HCT116 (cell line): ENCODE measurements around the gene ITFG1. TPM values are rescaled to one million over a fixed set of nuclear protein-coding genes. Genes with fewer than 3 reads are reported as not detected.

Experiments
- ATAC-seq: fragments of 200-7000 bp; cut with Tn5 transposase; 2 replicates; pipeline ENCODE4 v1.9.1; 2020; ENCODE audit warnings: mild to moderate bottlenecking, moderate library complexity
- BruUV-seq: library from RNA; stranded (reverse); fragments of 400-500 nt; replicated peaks from 2 replicates; lab custom pipeline; 2021; lab: Mats Ljungman, UMichigan
- CTCF ChIA-PET: fragments of 300-600 bp; sonication (Branson Sonifier 250); formaldehyde crosslinking; loops from one replicate; lab custom pipeline; 2021; ENCODE audit warnings: antibody characterized with exemption; lab: Charles Lee
- POLR2A ChIA-PET: fragments of 300-600, 350-600 bp; sonication (Branson Sonifier 250); formaldehyde crosslinking; loops from one replicate; lab custom pipeline; 2021; ENCODE audit warnings: antibody characterized with exemption; lab: Charles Lee
- RAD21 ChIA-PET, 2 experiments: fragments of 300-600 bp; sonication (Branson Sonifier 250); formaldehyde crosslinking; loops; one replicate each; lab custom pipeline; 2023; ENCODE audit warnings: low total read pairs in 2 of 2; ENCODE audit not compliant: uncharacterized antibody in 2 of 2, unreplicated experiment in 2 of 2, low non-redundant PET in 1 of 2; lab: Charles Lee
- DNase-seq: peaks from one replicate; pipeline ENCODE4 v3.0.0-alpha.2; 2010; ENCODE audit warnings: low read depth, low spot score
- H2AFZ ChIP-seq: fragments of 200-600 bp; shearing (Covaris generic), sonication (generic); 2 replicates; pipeline ENCODE4 v1.6.1; 2017; ENCODE audit warnings: low read depth, mixed run types, mixed read lengths, antibody characterized with exemption, low read length; ENCODE audit not compliant: poor library complexity, severe bottlenecking
- H3K27ac ChIP-seq: 2 replicates; pipeline ENCODE4 v1.5.1; 2012; ENCODE audit warnings: low read depth, low read length
- H3K27me3 ChIP-seq: fragments of 200-600 bp; sonication (generic); 2 replicates; pipeline ENCODE4 v1.6.1; 2016; ENCODE audit warnings: mixed run types, low read length, mixed read lengths; ENCODE audit not compliant: insufficient read depth
- H3K36me3 ChIP-seq, 2 experiments: fragments of 200-500 bp in 1 of 2; fragments of 200-600 bp in 1 of 2; sonication (Bioruptor generic) in 1 of 2; sonication (generic) in 1 of 2; 2 replicates each; pipeline versions ENCODE4 v1.5.1 to v1.6.1; 2014 to 2016; ENCODE audit warnings: low read length in 2 of 2, inconsistent platforms in 1 of 2, mixed read lengths in 1 of 2, mixed run types in 1 of 2; ENCODE audit not compliant: insufficient read depth in 2 of 2, control insufficient read depth in 1 of 2
- H3K4me1 ChIP-seq, 2 experiments: fragments of 200-600 bp in 1 of 2; sonication (generic) in 1 of 2; 2 replicates each; pipeline versions ENCODE4 v1.5.1 to v1.6.1; 2012 to 2017; ENCODE audit warnings: low read length in 2 of 2, inconsistent platforms in 1 of 2, mild to moderate bottlenecking in 1 of 2, mixed read lengths in 1 of 2, mixed run types in 1 of 2, moderate library complexity in 1 of 2; ENCODE audit not compliant: insufficient read depth in 2 of 2, control insufficient read depth in 1 of 2
- H3K4me2 ChIP-seq: fragments of 200-600 bp; sonication (generic); 2 replicates; pipeline ENCODE4 v1.6.1; 2017; ENCODE audit warnings: mixed run types, low read length, mixed read lengths
- H3K4me3 ChIP-seq, 2 experiments: fragments of 200-600 bp in 1 of 2; sonication (generic) in 1 of 2; replicated peaks in 1 of 2; 2 replicates each; pipeline ENCODE4 v1.5.1; 2011 to 2016; ENCODE audit warnings: low read length in 2 of 2, control low read depth in 1 of 2, low read depth in 1 of 2, mild to moderate bottlenecking in 1 of 2, mixed read lengths in 1 of 2, mixed run types in 1 of 2
- H3K79me2 ChIP-seq: fragments of 200-600 bp; sonication (generic); 2 replicates; pipeline ENCODE4 v1.6.1; 2017; ENCODE audit warnings: mild to moderate bottlenecking, mixed run types, low read length, moderate library complexity, mixed read lengths; ENCODE audit not compliant: insufficient read depth
- H3K9ac ChIP-seq: fragments of 200-600 bp; sonication (generic); 2 replicates; pipeline ENCODE4 v1.6.1; 2016; ENCODE audit warnings: low read length, mixed read lengths
- H3K9me2 ChIP-seq: fragments of 200-600 bp; sonication (generic), shearing (Covaris generic); 2 replicates; pipeline ENCODE4 v1.6.1; 2017; ENCODE audit warnings: mixed run types, mild to moderate bottlenecking, moderate library complexity; ENCODE audit not compliant: insufficient read depth
- H3K9me3 ChIP-seq, 2 experiments: fragments of 200-500 bp in 1 of 2; fragments of 200-600 bp in 1 of 2; sonication (Bioruptor generic) in 1 of 2; sonication (generic) in 1 of 2; 2 replicates each; pipeline ENCODE4 v1.6.1; 2014 to 2017; ENCODE audit warnings: low read length in 2 of 2, mixed read lengths in 2 of 2, inconsistent platforms in 1 of 2, low read depth in 1 of 2, mild to moderate bottlenecking in 1 of 2, mixed run types in 1 of 2, moderate library complexity in 1 of 2; ENCODE audit not compliant: control insufficient read depth in 1 of 2, insufficient read depth in 1 of 2
- H4K20me1 ChIP-seq: fragments of 200-600 bp; sonication (generic), shearing (Covaris generic); 2 replicates; pipeline ENCODE4 v1.6.1; 2017; ENCODE audit warnings: mixed run types, mild to moderate bottlenecking, moderate library complexity; ENCODE audit not compliant: insufficient read depth
- CBX3 ChIP-seq: IDR thresholded peaks from 2 replicates; pipeline ENCODE4 v1.6.1; 2012; ENCODE audit warnings: low read depth
- CEBPB ChIP-seq: IDR thresholded peaks from 2 replicates; pipeline ENCODE4 v1.6.1; 2012; ENCODE audit warnings: low read depth
- EGR1 ChIP-seq: IDR thresholded peaks from 2 replicates; pipeline ENCODE4 v1.6.1; 2012; ENCODE audit warnings: low read depth
- EZH2 ChIP-seq: fragments of 200-600 bp; sonication (generic); IDR thresholded peaks from 2 replicates; pipeline ENCODE4 v1.6.1; 2017; ENCODE audit warnings: antibody characterized with exemption, mixed run types
- MAX ChIP-seq: IDR thresholded peaks from 2 replicates; pipeline ENCODE4 v1.6.1; 2012
- POLR2AphosphoS5 ChIP-seq: IDR thresholded peaks from 2 replicates; pipeline ENCODE4 v1.6.1; 2011; ENCODE audit warnings: mild to moderate bottlenecking, low read depth, low read length, moderate library complexity
- RAD21 ChIP-seq: IDR thresholded peaks from 2 replicates; pipeline ENCODE4 v1.6.1; 2012; ENCODE audit warnings: low read depth, mild to moderate bottlenecking
- SP1 ChIP-seq: IDR thresholded peaks from 2 replicates; pipeline ENCODE4 v1.6.1; 2012; ENCODE audit warnings: low read depth
- SRF ChIP-seq: IDR thresholded peaks from 2 replicates; pipeline ENCODE4 v1.6.1; 2012; ENCODE audit warnings: low read depth
- TCF7L2 ChIP-seq: IDR thresholded peaks from 2 replicates; pipeline ENCODE4 v1.7.0; 2011; ENCODE audit warnings: borderline replicate concordance, inconsistent platforms; ENCODE audit not compliant: insufficient read depth, insufficient read length; ENCODE audit errors: extremely low read depth
- YY1 ChIP-seq: IDR thresholded peaks from 2 replicates; pipeline ENCODE4 v1.6.1; 2011; ENCODE audit warnings: low read length, low read depth, moderate library complexity, mild to moderate bottlenecking; ENCODE audit not compliant: insufficient replicate concordance; ENCODE audit errors: extremely low read depth
- ZBTB33 ChIP-seq: IDR thresholded peaks from 2 replicates; pipeline ENCODE4 v1.6.1; 2011; ENCODE audit warnings: mild to moderate bottlenecking, low read length, moderate library complexity; ENCODE audit not compliant: insufficient replicate concordance; ENCODE audit errors: extremely low read depth
- ZFX ChIP-seq: fragments of 450-650 bp; IDR thresholded peaks from 2 replicates; pipeline ENCODE4 v1.6.1; 2017
- ZNF274 ChIP-seq: fragments of 200-500 bp; sonication (Bioruptor generic); IDR thresholded peaks from 2 replicates; pipeline ENCODE4 v1.6.1; 2014; ENCODE audit warnings: mild to moderate bottlenecking, low read depth, low read length, inconsistent platforms
- intact Hi-C: fragments of 100-400 bp; cut with micrococcal nuclease; formaldehyde crosslinking; loops from 2 replicates; pipeline ENCODE4 v1.10.0; 2022
- total RNA-seq: library from RNA; stranded (reverse); gene quantifications from one replicate; pipeline ENCODE4 v1.2.1, GENCODE V29; 2021; ENCODE audit not compliant: unreplicated experiment
- TF ChIP-seq, protein P1 (sequence below): IDR thresholded peaks from 2 replicates; pipeline ENCODE4 v1.6.1; 2012
- TF ChIP-seq, protein P2 (sequence below): IDR thresholded peaks from 2 replicates; pipeline ENCODE4 v1.6.1; 2012; ENCODE audit warnings: low read depth

Gene ITFG1
- total RNA-seq, 1 experiment from 2014 or later, result 24.9 TPM

GRCh38 chr16:47158992-47159391 lies 301.9 kb downstream of the ITFG1 start:
- Histone ChIP-seq H3K4me3 (no peak overlapping the region), H3K9me3 (no peaks in the 10 kb centered on the region), H3K27ac (no peak overlapping the region), H3K27me3 (no peaks in the 10 kb centered on the region), H3K4me2 (no peak overlapping the region), H4K20me1 (no peaks in the 10 kb centered on the region), H3K4me1 (no peaks in the 10 kb centered on the region), H3K9me2 (no peaks in the 10 kb centered on the region), H2AFZ (no peak overlapping the region), H3K9ac (no peak overlapping the region), H3K36me3 (no peaks in the 10 kb centered on the region), H3K79me2 (no peaks in the 10 kb centered on the region)
- RAD21 ChIA-PET, result no interaction called here
- DNase-seq, result no peak
- intact Hi-C loops, result no loop called here
- POLR2A ChIA-PET, result no interaction called here
- CTCF ChIA-PET, result no interaction called here
- TF ChIP-seq ZFX, result no peak
- TF ChIP-seq SP1, result no peak
- TF ChIP-seq ZNF274, result no peak
- no peak for ATAC-seq
- no TSS peak for BruUV-seq

- Histone ChIP-seq H3K27ac (no peak overlapping the region), H3K79me2 (no peaks in the 10 kb centered on the region), H3K9ac (no peak overlapping the region), H3K4me1 (no peaks in the 10 kb centered on the region), H3K9me3 (no peaks in the 10 kb centered on the region; a peak in 1 of 4 replicates), H2AFZ (no peak overlapping the region), H3K9me2 (no peaks in the 10 kb centered on the region), H4K20me1 (no peaks in the 10 kb centered on the region), H3K27me3 (no peaks in the 10 kb centered on the region), H3K36me3 (no peaks in the 10 kb centered on the region), H3K4me3 (no peak overlapping the region), H3K4me2 (no peak overlapping the region)
- ATAC-seq (no peak), DNase-seq (no peak)
- ChIA-PET CTCF (no interaction called here), RAD21 (no interaction called here), POLR2A (no interaction called here)
- TF ChIP-seq SP1, result no peak
- TF ChIP-seq YY1, result no peak
- TF ChIP-seq, protein P1, sequence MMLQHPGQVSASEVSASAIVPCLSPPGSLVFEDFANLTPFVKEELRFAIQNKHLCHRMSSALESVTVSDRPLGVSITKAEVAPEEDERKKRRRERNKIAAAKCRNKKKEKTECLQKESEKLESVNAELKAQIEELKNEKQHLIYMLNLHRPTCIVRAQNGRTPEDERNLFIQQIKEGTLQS, result no peak
- no peak for TF ChIP-seq EGR1
- no peak for TF ChIP-seq RAD21
- no peak for TF ChIP-seq EZH2
- no peak for TF ChIP-seq TCF7L2
- no peak for TF ChIP-seq POLR2AphosphoS5
- no peak for TF ChIP-seq SRF
- no peak for TF ChIP-seq ZBTB33
- no peak for TF ChIP-seq CBX3
- no peak for TF ChIP-seq CEBPB
- no peak for TF ChIP-seq MAX
- TF ChIP-seq, protein P2, sequence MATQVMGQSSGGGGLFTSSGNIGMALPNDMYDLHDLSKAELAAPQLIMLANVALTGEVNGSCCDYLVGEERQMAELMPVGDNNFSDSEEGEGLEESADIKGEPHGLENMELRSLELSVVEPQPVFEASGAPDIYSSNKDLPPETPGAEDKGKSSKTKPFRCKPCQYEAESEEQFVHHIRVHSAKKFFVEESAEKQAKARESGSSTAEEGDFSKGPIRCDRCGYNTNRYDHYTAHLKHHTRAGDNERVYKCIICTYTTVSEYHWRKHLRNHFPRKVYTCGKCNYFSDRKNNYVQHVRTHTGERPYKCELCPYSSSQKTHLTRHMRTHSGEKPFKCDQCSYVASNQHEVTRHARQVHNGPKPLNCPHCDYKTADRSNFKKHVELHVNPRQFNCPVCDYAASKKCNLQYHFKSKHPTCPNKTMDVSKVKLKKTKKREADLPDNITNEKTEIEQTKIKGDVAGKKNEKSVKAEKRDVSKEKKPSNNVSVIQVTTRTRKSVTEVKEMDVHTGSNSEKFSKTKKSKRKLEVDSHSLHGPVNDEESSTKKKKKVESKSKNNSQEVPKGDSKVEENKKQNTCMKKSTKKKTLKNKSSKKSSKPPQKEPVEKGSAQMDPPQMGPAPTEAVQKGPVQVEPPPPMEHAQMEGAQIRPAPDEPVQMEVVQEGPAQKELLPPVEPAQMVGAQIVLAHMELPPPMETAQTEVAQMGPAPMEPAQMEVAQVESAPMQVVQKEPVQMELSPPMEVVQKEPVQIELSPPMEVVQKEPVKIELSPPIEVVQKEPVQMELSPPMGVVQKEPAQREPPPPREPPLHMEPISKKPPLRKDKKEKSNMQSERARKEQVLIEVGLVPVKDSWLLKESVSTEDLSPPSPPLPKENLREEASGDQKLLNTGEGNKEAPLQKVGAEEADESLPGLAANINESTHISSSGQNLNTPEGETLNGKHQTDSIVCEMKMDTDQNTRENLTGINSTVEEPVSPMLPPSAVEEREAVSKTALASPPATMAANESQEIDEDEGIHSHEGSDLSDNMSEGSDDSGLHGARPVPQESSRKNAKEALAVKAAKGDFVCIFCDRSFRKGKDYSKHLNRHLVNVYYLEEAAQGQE, result no peak
- intact Hi-C loops, result no loop called here
- BruUV-seq, result no TSS peak
These were observed 304.1 kb downstream of the ITFG1 start for GRCh38 chr16:47156680-47157215.
